Parathyroid adenoma (tissue), 2 donors: ENCODE measurements around the gene CTCFL.

Source experiments
- H2AFZ ChIP-seq: fragments of 300-600 bp; sonication (generic); one replicate; pipeline ENCODE4 v1.7.0; 2017; ENCODE audit warnings: antibody characterized with exemption, mild to moderate bottlenecking
- H3K27ac ChIP-seq: fragments of 300-600 bp; sonication (generic); one replicate; pipeline ENCODE4 v1.7.0; 2017
- H3K27me3 ChIP-seq: fragments of 300-600 bp; sonication (generic); one replicate; pipeline ENCODE4 v1.7.0; 2017; ENCODE audit warnings: low read length; ENCODE audit not compliant: control insufficient read depth, insufficient read depth
- H3K36me3 ChIP-seq: fragments of 300-600 bp; sonication (generic); one replicate; pipeline ENCODE4 v1.7.0; 2017; ENCODE audit warnings: low read length; ENCODE audit not compliant: control insufficient read depth, insufficient read depth
- H3K4me1 ChIP-seq: fragments of 300-600 bp; sonication (generic); one replicate; pipeline ENCODE4 v1.7.0; 2017; ENCODE audit warnings: control low read depth
- H3K4me2 ChIP-seq: fragments of 300-600 bp; sonication (generic); one replicate; pipeline ENCODE4 v1.7.0; 2017; ENCODE audit warnings: low read length
- H3K4me3 ChIP-seq: fragments of 300-600 bp; sonication (generic); one replicate; pipeline ENCODE4 v1.7.0; 2017; ENCODE audit warnings: low read depth, low read length
- H3K79me2 ChIP-seq: fragments of 300-600 bp; sonication (generic); one replicate; pipeline ENCODE4 v1.7.0; 2017; ENCODE audit warnings: control low read depth
- H3K9ac ChIP-seq: fragments of 300-600 bp; sonication (generic); one replicate; pipeline ENCODE4 v1.7.0; 2017; ENCODE audit warnings: mild to moderate bottlenecking
- H3K9me3 ChIP-seq: fragments of 300-600 bp; sonication (generic); one replicate; pipeline ENCODE4 v1.7.0; 2017; ENCODE audit warnings: low read length; ENCODE audit not compliant: control insufficient read depth
- TF ChIP-seq, protein P1 (sequence below): fragments of 300-600 bp; sonication (generic); IDR thresholded peaks from one replicate; pipeline ENCODE4 v1.7.0; 2017; ENCODE audit warnings: antibody characterized with exemption, mild to moderate bottlenecking
- donor health status: primary hyperparathyroidism.

Gene CTCFL

DNA sequence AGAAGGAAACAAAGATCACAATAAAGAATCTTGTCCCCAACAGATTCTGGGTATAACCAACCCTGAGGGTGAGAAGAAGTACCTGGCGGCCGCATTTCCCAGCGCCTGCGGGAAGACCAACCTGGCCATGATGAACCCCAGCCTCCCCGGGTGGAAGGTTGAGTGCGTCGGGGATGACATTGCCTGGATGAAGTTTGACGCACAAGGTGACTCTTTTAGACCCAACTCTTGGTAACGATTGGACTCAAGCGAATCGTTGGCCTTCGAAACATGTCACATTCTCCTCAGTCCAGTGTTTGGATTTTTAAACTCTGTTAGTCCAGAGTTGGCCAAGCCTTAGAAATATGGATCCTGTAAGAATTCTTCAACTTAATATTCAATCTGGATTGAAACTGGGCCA, 38.6 kb upstream of the CTCFL start:
- TF ChIP-seq, protein P1, sequence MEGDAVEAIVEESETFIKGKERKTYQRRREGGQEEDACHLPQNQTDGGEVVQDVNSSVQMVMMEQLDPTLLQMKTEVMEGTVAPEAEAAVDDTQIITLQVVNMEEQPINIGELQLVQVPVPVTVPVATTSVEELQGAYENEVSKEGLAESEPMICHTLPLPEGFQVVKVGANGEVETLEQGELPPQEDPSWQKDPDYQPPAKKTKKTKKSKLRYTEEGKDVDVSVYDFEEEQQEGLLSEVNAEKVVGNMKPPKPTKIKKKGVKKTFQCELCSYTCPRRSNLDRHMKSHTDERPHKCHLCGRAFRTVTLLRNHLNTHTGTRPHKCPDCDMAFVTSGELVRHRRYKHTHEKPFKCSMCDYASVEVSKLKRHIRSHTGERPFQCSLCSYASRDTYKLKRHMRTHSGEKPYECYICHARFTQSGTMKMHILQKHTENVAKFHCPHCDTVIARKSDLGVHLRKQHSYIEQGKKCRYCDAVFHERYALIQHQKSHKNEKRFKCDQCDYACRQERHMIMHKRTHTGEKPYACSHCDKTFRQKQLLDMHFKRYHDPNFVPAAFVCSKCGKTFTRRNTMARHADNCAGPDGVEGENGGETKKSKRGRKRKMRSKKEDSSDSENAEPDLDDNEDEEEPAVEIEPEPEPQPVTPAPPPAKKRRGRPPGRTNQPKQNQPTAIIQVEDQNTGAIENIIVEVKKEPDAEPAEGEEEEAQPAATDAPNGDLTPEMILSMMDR, result no peak
- Histone ChIP-seq H3K27ac (no peak overlapping the region), H3K9ac (no peak overlapping the region)

GRCh38 chr20:57562541-57563465, 37.9 kb upstream of the CTCFL start:
- Histone ChIP-seq H2AFZ (no peak overlapping the region), H3K79me2 (no peaks in the 10 kb centered on the region), H3K27ac (no peak overlapping the region), H3K36me3 (no peaks in the 10 kb centered on the region), H3K4me3 (no peak overlapping the region), H3K9me3 (no peaks in the 10 kb centered on the region), H3K4me2 (no peak overlapping the region), H3K27me3 (peaks cover 4% of the 10 kb centered on the region), H3K4me1 (no peaks in the 10 kb centered on the region), H3K9ac (no peak overlapping the region)
- TF ChIP-seq, protein P1, result no peak

More for the DNA sequence above, 38.6 kb upstream of the CTCFL start:
- no peaks in the 10 kb centered on the region for H3K4me1 ChIP-seq
- no peak overlapping the region for H3K4me2 ChIP-seq
- H3K79me2 ChIP-seq, result no peaks in the 10 kb centered on the region
- no peaks in the 10 kb centered on the region for H3K36me3 ChIP-seq
- peaks cover 4% of the 10 kb centered on the region for H3K27me3 ChIP-seq
- H2AFZ ChIP-seq, result no peak overlapping the region
- no peak overlapping the region for H3K4me3 ChIP-seq
- no peaks in the 10 kb centered on the region for H3K9me3 ChIP-seq

DNA sequence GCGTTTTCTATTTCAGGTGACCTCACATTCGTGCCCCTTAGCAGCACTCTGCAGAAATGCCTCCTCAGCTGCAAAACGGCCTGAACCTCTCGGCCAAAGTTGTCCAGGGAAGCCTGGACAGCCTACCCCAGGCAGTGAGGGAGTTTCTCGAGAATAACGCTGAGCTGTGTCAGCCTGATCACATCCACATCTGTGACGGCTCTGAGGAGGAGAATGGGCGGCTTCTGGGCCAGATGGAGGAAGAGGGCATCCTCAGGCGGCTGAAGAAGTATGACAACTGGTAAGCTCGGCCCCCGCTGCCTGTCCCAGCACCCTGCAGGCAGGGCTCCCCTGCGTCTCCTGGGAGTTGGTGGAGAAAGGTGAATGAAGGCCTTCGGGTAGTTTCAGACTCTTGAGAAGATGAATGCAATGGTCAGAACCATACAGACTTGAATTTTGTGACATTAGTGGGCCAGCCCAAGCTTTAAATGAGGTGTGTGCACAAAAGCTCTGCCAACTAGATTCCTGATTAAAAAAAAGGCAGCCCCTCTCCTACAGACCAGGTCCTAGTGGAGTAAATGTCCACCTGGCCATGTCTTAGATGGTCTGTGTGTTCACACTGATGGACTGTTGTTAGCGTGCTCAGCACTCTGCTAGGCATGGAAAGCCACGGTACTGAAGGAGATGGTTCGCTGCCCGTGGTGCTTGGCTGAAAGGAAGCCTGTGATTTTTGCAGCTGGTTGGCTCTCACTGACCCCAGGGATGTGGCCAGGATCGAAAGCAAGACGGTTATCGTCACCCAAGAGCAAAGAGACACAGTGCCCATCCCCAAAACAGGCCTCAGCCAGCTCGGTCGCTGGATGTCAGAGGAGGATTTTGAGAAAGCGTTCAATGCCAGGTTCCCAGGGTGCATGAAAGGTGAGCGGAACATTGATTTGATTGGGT, 36.7 kb upstream of the CTCFL start:
- Histone ChIP-seq H3K36me3 (no peaks in the 10 kb centered on the region), H3K9me3 (no peaks in the 10 kb centered on the region), H3K27ac (no peak overlapping the region), H3K27me3 (peaks cover 4% of the 10 kb centered on the region), H3K79me2 (no peaks in the 10 kb centered on the region), H3K4me3 (no peak overlapping the region), H3K9ac (no peak overlapping the region), H2AFZ (no peak overlapping the region), H3K4me2 (no peak overlapping the region), H3K4me1 (no peaks in the 10 kb centered on the region)
- TF ChIP-seq, protein P1, result no peak

GRCh38 chr20:57560554-57561355, 35.8 kb upstream of the CTCFL start, which contains the start of gene PCK1:
TSS of gene PCK1 (plus strand) at chr20:57561110. CDS start at chr20:57561412, 302 bp downstream.
- no peak within 1 kb of the TSS for H3K9ac ChIP-seq
- H2AFZ ChIP-seq, result no peak within 1 kb of the TSS
- H3K4me1 ChIP-seq, result no peaks in the 10 kb centered on the region
- H3K36me3 ChIP-seq, result no peaks in the 10 kb centered on the region
- H3K27me3 ChIP-seq, result peaks cover 4% of the 10 kb centered on the region
- no peaks in the 10 kb centered on the region for H3K79me2 ChIP-seq
- H3K27ac ChIP-seq, result no peak within 1 kb of the TSS
- H3K4me3 ChIP-seq, result no peak within 1 kb of the TSS
- no peaks in the 10 kb centered on the region for H3K9me3 ChIP-seq
- H3K4me2 ChIP-seq, result no peak within 1 kb of the TSS
- TF ChIP-seq, protein P1, result no peak
